Measurements from ENCODE around the gene CKAP2L.

DNA sequence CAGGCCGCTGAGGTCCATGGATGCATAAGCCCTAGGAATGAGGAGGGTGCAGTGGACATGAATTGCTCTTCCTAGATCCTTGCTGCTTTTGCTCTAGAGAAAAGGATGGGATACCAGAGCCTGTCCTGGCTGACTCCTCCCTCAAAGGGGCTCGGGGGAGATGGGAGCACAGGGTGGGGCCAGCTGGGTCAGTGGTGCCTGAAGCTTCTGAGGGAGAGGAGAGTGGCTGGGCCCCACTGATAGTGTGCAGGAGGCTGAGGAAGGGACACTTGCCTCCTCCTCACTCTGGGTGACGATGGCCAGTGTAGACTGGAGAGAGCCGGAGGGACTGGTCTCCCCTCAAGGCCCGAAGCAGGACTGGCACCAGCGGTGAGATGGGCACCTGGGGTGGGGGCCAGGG, 43.6 kb downstream of the CKAP2L start, which contains the start of gene NT5DC4:
- TF ChIP-seq BHLHE40 (IDR thresholded peaks at IDR 0.05; ENCODE audit: borderline replicate concordance): no peak
- no peak for TF ChIP-seq HDGF (IDR thresholded peaks at IDR 0.05; ENCODE audit: borderline replicate concordance)
- TF ChIP-seq SP1 (IDR thresholded peaks at IDR 0.05): no peak
- TF ChIP-seq LEF1 (IDR thresholded peaks at IDR 0.05; ENCODE audit: borderline replicate concordance): no peak
- TF ChIP-seq, protein P1, sequence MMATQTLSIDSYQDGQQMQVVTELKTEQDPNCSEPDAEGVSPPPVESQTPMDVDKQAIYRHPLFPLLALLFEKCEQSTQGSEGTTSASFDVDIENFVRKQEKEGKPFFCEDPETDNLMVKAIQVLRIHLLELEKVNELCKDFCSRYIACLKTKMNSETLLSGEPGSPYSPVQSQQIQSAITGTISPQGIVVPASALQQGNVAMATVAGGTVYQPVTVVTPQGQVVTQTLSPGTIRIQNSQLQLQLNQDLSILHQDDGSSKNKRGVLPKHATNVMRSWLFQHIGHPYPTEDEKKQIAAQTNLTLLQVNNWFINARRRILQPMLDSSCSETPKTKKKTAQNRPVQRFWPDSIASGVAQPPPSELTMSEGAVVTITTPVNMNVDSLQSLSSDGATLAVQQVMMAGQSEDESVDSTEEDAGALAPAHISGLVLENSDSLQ (IDR thresholded peaks at IDR 0.05): no peak
- TF ChIP-seq FOXK2 (IDR thresholded peaks at IDR 0.05): no peak
- no peak for TF ChIP-seq SUZ12 (IDR thresholded peaks at IDR 0.05)
- no peak for TF ChIP-seq FOXA1 (IDR thresholded peaks at IDR 0.05)
- TF ChIP-seq ARNT (IDR thresholded peaks at IDR 0.05): no peak
- TF ChIP-seq CTBP1 (IDR thresholded peaks at IDR 0.05; ENCODE audit: borderline replicate concordance): no peak
